IMR-90 (cell line): ENCODE results near the gene RFX2. TPM values are rescaled to one million over a fixed set of nuclear protein-coding genes. Genes with fewer than 3 reads are reported as not detected.

ENCODE experiments used
- ATAC-seq: fragments of 200-7000 bp; cut with Tn5 transposase; 2 replicates; pipeline ENCODE4 v1.9.1; 2020; ENCODE audit warnings: low read depth, mild to moderate bottlenecking, moderate library complexity
- BruUV-seq: library from RNA; stranded (reverse); fragments of 400-500 nt; replicated peaks from 2 replicates; lab custom pipeline; 2021; lab: Mats Ljungman, UMichigan
- CTCF ChIA-PET: fragments of 300-600 bp; formaldehyde crosslinking; extraction: SDS; loops from one replicate; lab custom pipeline; 2021; ENCODE audit warnings: antibody characterized with exemption; lab: Yijun Ruan, JAX
- POLR2A ChIA-PET: fragments of 300-600 bp; sonication (Branson Sonifier 250); formaldehyde crosslinking; loops from one replicate; lab custom pipeline; 2022; ENCODE audit warnings: antibody characterized with exemption; ENCODE audit not compliant: unreplicated experiment; lab: Charles Lee
- DNase-seq: peaks from one replicate; pipeline ENCODE4 v3.0.0; 2013
- H2AFZ ChIP-seq: replicated peaks from 2 replicates; pipeline ENCODE3; 2013; ENCODE audit warnings: low read length, mild to moderate bottlenecking; ENCODE audit not compliant: poor library complexity
- H2AK5ac ChIP-seq: 2 replicates; pipeline ENCODE4 v1.6.1; 2013; ENCODE audit warnings: low read depth, low read length, inconsistent platforms
- H2AK9ac ChIP-seq: replicated peaks from 2 replicates; pipeline ENCODE3; 2013; ENCODE audit warnings: mild to moderate bottlenecking, low read depth, low read length, moderate library complexity; ENCODE audit not compliant: poor library complexity
- H2BK120ac ChIP-seq: 2 replicates; pipeline ENCODE4 v1.6.1; 2013; ENCODE audit warnings: low read depth, low read length, inconsistent platforms
- H2BK15ac ChIP-seq: 3 replicates; pipeline ENCODE4 v1.6.1; 2013; ENCODE audit warnings: low read depth, low read length, inconsistent platforms
- H2BK20ac ChIP-seq: 2 replicates; pipeline ENCODE4 v1.6.1; 2013; ENCODE audit warnings: low read depth, mild to moderate bottlenecking, inconsistent platforms, low read length, moderate library complexity
- H2BK5ac ChIP-seq: 2 replicates; pipeline ENCODE4 v1.6.1; 2013; ENCODE audit warnings: mild to moderate bottlenecking, low read depth, low read length, inconsistent platforms; ENCODE audit not compliant: poor library complexity, severe bottlenecking
- H3K14ac ChIP-seq: replicated peaks from 2 replicates; pipeline ENCODE4 v1.6.1; 2013; ENCODE audit warnings: low read depth, low read length, inconsistent platforms
- H3K18ac ChIP-seq: 2 replicates; pipeline ENCODE4 v1.6.1; 2013; ENCODE audit warnings: low read depth, low read length, control low read depth
- H3K23ac ChIP-seq: 2 replicates; pipeline ENCODE4 v1.6.1; 2013; ENCODE audit warnings: low read depth, low read length, inconsistent platforms
- H3K27ac ChIP-seq: 2 replicates; pipeline ENCODE4 v1.5.1; 2013; ENCODE audit warnings: mild to moderate bottlenecking, control low read depth, low read length; ENCODE audit not compliant: insufficient read depth
- H3K27me3 ChIP-seq: 2 replicates; pipeline ENCODE4 v1.6.1; 2013; ENCODE audit warnings: low read length; ENCODE audit not compliant: control insufficient read depth, insufficient read depth
- H3K36me3 ChIP-seq: 2 replicates; pipeline ENCODE4 v1.6.1; 2013; ENCODE audit warnings: low read length, mixed read lengths; ENCODE audit not compliant: control insufficient read depth, insufficient read depth
- H3K4ac ChIP-seq: 2 replicates; pipeline ENCODE4 v1.6.1; 2013; ENCODE audit warnings: low read depth, low read length, inconsistent platforms
- H3K4me1 ChIP-seq: 2 replicates; pipeline ENCODE4 v1.6.1; 2013; ENCODE audit warnings: low read length, mixed read lengths; ENCODE audit not compliant: control insufficient read depth, insufficient read depth
- H3K4me2 ChIP-seq: 2 replicates; pipeline ENCODE4 v1.6.1; 2013; ENCODE audit warnings: low read depth, mild to moderate bottlenecking, control low read depth, low read length, moderate library complexity
- H3K4me3 ChIP-seq: 2 replicates; pipeline ENCODE4 v1.5.1; 2013; ENCODE audit warnings: low read depth, mild to moderate bottlenecking, control low read depth, low read length, moderate library complexity; ENCODE audit not compliant: insufficient read depth
- H3K56ac ChIP-seq: 2 replicates; pipeline ENCODE4 v1.6.1; 2013; ENCODE audit warnings: low read length, inconsistent platforms; ENCODE audit not compliant: insufficient read depth; ENCODE audit errors: extremely low read depth
- H3K79me1 ChIP-seq, 2 experiments: 2 replicates each; pipeline ENCODE4 v1.6.1; 2013; ENCODE audit warnings: low read length in 2 of 2, inconsistent platforms in 1 of 2, low read depth in 1 of 2
- H3K9ac ChIP-seq: 2 replicates; pipeline ENCODE4 v1.6.1; 2013; ENCODE audit warnings: low read depth, low read length, control low read depth
- H3K9me1 ChIP-seq: 2 replicates; pipeline ENCODE4 v1.6.1; 2013; ENCODE audit warnings: low read length, inconsistent platforms; ENCODE audit not compliant: insufficient read depth
- H3K9me3 ChIP-seq: 2 replicates; pipeline ENCODE4 v1.6.1; 2013; ENCODE audit warnings: low read length; ENCODE audit not compliant: control insufficient read depth, insufficient read depth
- H4K20me1 ChIP-seq: 2 replicates; pipeline ENCODE4 v1.6.1; 2013; ENCODE audit warnings: low read length, inconsistent platforms; ENCODE audit not compliant: insufficient read depth
- H4K5ac ChIP-seq: 2 replicates; pipeline ENCODE4 v1.6.1; 2013; ENCODE audit warnings: mild to moderate bottlenecking, low read depth, low read length, control low read depth
- H4K8ac ChIP-seq, 2 experiments: 2 replicates each; pipeline ENCODE4 v1.6.1; 2013; ENCODE audit warnings: low read depth in 2 of 2, low read length in 2 of 2, control low read depth in 1 of 2, inconsistent platforms in 1 of 2
- H4K91ac ChIP-seq: 2 replicates; pipeline ENCODE4 v1.6.1; 2013; ENCODE audit warnings: low read depth, low read length, inconsistent platforms; ENCODE audit not compliant: insufficient read depth
- BHLHE40 ChIP-seq: fragments of 150-350 bp; IDR thresholded peaks from 2 replicates; pipeline ENCODE4 v1.6.1; 2016; ENCODE audit warnings: mild to moderate bottlenecking, low read depth, low read length
- CEBPB ChIP-seq: IDR thresholded peaks from 2 replicates; pipeline ENCODE4 v1.6.1; 2012; ENCODE audit warnings: low read depth, low read length, improper control_type of control experiment
- CHD1 ChIP-seq: IDR thresholded peaks from 2 replicates; pipeline ENCODE4 v1.6.1; 2012; ENCODE audit warnings: low read depth, low read length, improper control_type of control experiment
- FOS ChIP-seq: fragments of 150-350 bp; IDR thresholded peaks from 2 replicates; pipeline ENCODE4 v1.6.1; 2016; ENCODE audit warnings: low read depth, low read length
- MAFK ChIP-seq: IDR thresholded peaks from 2 replicates; pipeline ENCODE4 v1.6.1; 2012; ENCODE audit warnings: low read depth, low read length, improper control_type of control experiment
- MAZ ChIP-seq: IDR thresholded peaks from 2 replicates; pipeline ENCODE4 v1.6.1; 2012; ENCODE audit warnings: low read depth, mild to moderate bottlenecking, low read length, improper control_type of control experiment, moderate library complexity, borderline replicate concordance
- MXI1 ChIP-seq: IDR thresholded peaks from 2 replicates; pipeline ENCODE4 v1.6.1; 2012; ENCODE audit warnings: low read depth, mild to moderate bottlenecking, low read length, moderate library complexity, borderline replicate concordance
- NFE2L2 ChIP-seq: fragments of 150-350 bp; IDR thresholded peaks from 2 replicates; pipeline ENCODE4 v1.6.1; 2016; ENCODE audit warnings: low read depth, mild to moderate bottlenecking, low read length
- POLR2A ChIP-seq: IDR thresholded peaks from 2 replicates; pipeline ENCODE4 v1.6.1; 2012; ENCODE audit warnings: mild to moderate bottlenecking, low read depth, low read length
- RAD21 ChIP-seq: IDR thresholded peaks from 2 replicates; pipeline ENCODE4 v1.6.1; 2012; ENCODE audit warnings: low read length, improper control_type of control experiment
- RCOR1 ChIP-seq: IDR thresholded peaks from 2 replicates; pipeline ENCODE4 v1.6.1; 2012; ENCODE audit warnings: mild to moderate bottlenecking, low read length, improper control_type of control experiment; ENCODE audit not compliant: insufficient replicate concordance
- RFX5 ChIP-seq: IDR thresholded peaks from 2 replicates; pipeline ENCODE4 v1.8.0; 2012; ENCODE audit warnings: low read depth, mild to moderate bottlenecking, low read length, moderate library complexity
- SMC3 ChIP-seq: fragments of 150-350 bp; IDR thresholded peaks from 2 replicates; pipeline ENCODE4 v1.6.1; 2016; ENCODE audit warnings: low read depth, mild to moderate bottlenecking, antibody characterized with exemption, low read length, moderate library complexity
- WGBS, 2 experiments: methylation state at CpG; one replicate each; pipeline versions ENCODE4 v1.1.5 to v1.1.7; 2013; ENCODE audit warnings: missing lambda C conversion rate in 2 of 2; ENCODE audit not compliant: insufficient read length in 1 of 2; ENCODE audit errors: extremely low coverage in 2 of 2; 5-methylcytosine and 5-hydroxymethylcytosine counted together
- dilution Hi-C: fragments of 300-500 bp; cut with HindIII; formaldehyde crosslinking; loops from one replicate; pipeline ENCODE4 v1.14.3; 2018; ENCODE audit warnings: low sequenced_read_pairs; ENCODE audit not compliant: unreplicated experiment
- in situ Hi-C: fragments of 300-500 bp; cut with MboI; formaldehyde crosslinking; loops from 3 replicates; pipeline ENCODE4 v1.14.3; 2019; ENCODE audit warnings: low sequenced_read_pairs, inconsistent platforms, mixed read lengths
- intact Hi-C: fragments of 100-400 bp; cut with micrococcal nuclease; formaldehyde crosslinking; loops from 2 replicates; pipeline ENCODE4 v1.10.0; 2022
- polyA plus RNA-seq, 3 experiments: library from polyadenylated mRNA; depleted of rRNA; stranded (reverse); fragments of >200 nt; gene quantifications; 2 replicates each; pipeline ENCODE4 v1.2.3, GENCODE V29; 2012; ENCODE audit warnings: low replicate concordance in 1 of 3
- total RNA-seq: library from RNA; depleted of rRNA; stranded (reverse); fragments of >200 nt; gene quantifications from 2 replicates; pipeline ENCODE4 v1.2.3, GENCODE V29; 2012
- TF ChIP-seq, protein P1 (sequence below): fragments of 150-350 bp; IDR thresholded peaks from 2 replicates; pipeline ENCODE4 v1.6.1; 2017; ENCODE audit warnings: mild to moderate bottlenecking, antibody characterized with exemption, low read length, low read depth
- TF ChIP-seq, protein P2 (sequence below): conservative IDR thresholded peaks from 2 replicates; pipeline ENCODE4 v1.5.1; 2012; ENCODE audit warnings: mild to moderate bottlenecking, low read depth, low read length, improper control_type of control experiment
- TF ChIP-seq, protein P3 (sequence below): fragments of 150-350 bp; IDR thresholded peaks from 2 replicates; pipeline ENCODE4 v1.6.1; 2016; ENCODE audit warnings: low read depth, mild to moderate bottlenecking, low read length, moderate library complexity, borderline replicate concordance

Gene RFX2
- total and polyA plus RNA-seq, 2 of the 4 experiments (the other 2 are of a cell fraction) = 2.2 to 4.9 TPM

GRCh38 chr19:5992756-5993155 lies 117.5 kb downstream of the RFX2 start:
- Histone ChIP-seq H3K4ac (no peak overlapping the region), H3K4me2 (no peak overlapping the region), H3K56ac (no peak overlapping the region), H2BK120ac (no peak overlapping the region), H3K9ac (no peak overlapping the region; the same call in 1 of the 2 replicates), H2AFZ (no peak overlapping the region), H3K4me1 (peaks cover 3% of the 10 kb centered on the region; the same call in 1 of the 2 replicates), H3K27me3 (no peaks in the 10 kb centered on the region), H3K23ac (no peak overlapping the region), H3K27ac (no peak overlapping the region), H4K5ac (no peak overlapping the region), H3K9me3 (no peaks in the 10 kb centered on the region), H2AK5ac (no peak overlapping the region; the same call in 1 of the 2 replicates), H3K14ac (no peak overlapping the region), H3K18ac (no peak overlapping the region), H2BK5ac (no peak overlapping the region), H3K36me3 (peaks cover 2% of the 10 kb centered on the region; the same call in 1 of the 2 replicates), H2AK9ac (peak overlapping the region; percentile 50), H3K9me1 (no peaks in the 10 kb centered on the region), H4K8ac (no peak overlapping the region), H2BK20ac (no peak overlapping the region), H2BK15ac (no peak overlapping the region), H4K20me1 (no peaks in the 10 kb centered on the region), H3K4me3 (no peak overlapping the region), H4K91ac (no peak overlapping the region), H3K79me1 (no peaks in the 10 kb centered on the region)
- in situ Hi-C loops (no loop called here), dilution Hi-C loops (no loop called here), intact Hi-C loops (no loop called here)
- ChIA-PET CTCF (interaction anchor here (0.6 kb wide), 2 partner anchors 31 to 348 kb away, joined by 3 to 4 read pairs; no protein-coding TSS in a partner anchor), POLR2A (interaction anchor here (0.9 kb wide), 1 partner anchor 21 kb away, joined by 5 read pairs; no protein-coding TSS in a partner anchor)
- WGBS, 2 experiments = 79% methylated on average over 7 of the region's 11 CpGs; no CpG with 5 or more reads in 1 of the 2 experiments
- no TSS peak for BruUV-seq
- ATAC-seq (no peak), DNase-seq (no peak)
- TF ChIP-seq, protein P1, sequence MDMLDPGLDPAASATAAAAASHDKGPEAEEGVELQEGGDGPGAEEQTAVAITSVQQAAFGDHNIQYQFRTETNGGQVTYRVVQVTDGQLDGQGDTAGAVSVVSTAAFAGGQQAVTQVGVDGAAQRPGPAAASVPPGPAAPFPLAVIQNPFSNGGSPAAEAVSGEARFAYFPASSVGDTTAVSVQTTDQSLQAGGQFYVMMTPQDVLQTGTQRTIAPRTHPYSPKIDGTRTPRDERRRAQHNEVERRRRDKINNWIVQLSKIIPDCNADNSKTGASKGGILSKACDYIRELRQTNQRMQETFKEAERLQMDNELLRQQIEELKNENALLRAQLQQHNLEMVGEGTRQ = no peak
- TF ChIP-seq MXI1 (no peak), BHLHE40 (no peak), FOS (no peak), CEBPB (no peak), RAD21 (no peak), RCOR1 (no peak), MAZ (no peak), POLR2A (no peak), MAFK (no peak), NFE2L2 (no peak), SMC3 (no peak), RFX5 (no peak), CHD1 (no peak)
- TF ChIP-seq, protein P2, sequence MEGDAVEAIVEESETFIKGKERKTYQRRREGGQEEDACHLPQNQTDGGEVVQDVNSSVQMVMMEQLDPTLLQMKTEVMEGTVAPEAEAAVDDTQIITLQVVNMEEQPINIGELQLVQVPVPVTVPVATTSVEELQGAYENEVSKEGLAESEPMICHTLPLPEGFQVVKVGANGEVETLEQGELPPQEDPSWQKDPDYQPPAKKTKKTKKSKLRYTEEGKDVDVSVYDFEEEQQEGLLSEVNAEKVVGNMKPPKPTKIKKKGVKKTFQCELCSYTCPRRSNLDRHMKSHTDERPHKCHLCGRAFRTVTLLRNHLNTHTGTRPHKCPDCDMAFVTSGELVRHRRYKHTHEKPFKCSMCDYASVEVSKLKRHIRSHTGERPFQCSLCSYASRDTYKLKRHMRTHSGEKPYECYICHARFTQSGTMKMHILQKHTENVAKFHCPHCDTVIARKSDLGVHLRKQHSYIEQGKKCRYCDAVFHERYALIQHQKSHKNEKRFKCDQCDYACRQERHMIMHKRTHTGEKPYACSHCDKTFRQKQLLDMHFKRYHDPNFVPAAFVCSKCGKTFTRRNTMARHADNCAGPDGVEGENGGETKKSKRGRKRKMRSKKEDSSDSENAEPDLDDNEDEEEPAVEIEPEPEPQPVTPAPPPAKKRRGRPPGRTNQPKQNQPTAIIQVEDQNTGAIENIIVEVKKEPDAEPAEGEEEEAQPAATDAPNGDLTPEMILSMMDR = no peak
- TF ChIP-seq, protein P3, sequence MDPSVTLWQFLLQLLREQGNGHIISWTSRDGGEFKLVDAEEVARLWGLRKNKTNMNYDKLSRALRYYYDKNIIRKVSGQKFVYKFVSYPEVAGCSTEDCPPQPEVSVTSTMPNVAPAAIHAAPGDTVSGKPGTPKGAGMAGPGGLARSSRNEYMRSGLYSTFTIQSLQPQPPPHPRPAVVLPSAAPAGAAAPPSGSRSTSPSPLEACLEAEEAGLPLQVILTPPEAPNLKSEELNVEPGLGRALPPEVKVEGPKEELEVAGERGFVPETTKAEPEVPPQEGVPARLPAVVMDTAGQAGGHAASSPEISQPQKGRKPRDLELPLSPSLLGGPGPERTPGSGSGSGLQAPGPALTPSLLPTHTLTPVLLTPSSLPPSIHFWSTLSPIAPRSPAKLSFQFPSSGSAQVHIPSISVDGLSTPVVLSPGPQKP = no peak
